Tibial artery (tissue), 4 donors: ENCODE results near the gene ARMH4.

Experiments
- DNase-seq, 2 donors: peaks; one replicate each; pipeline ENCODE4 v3.0.0-alpha.2; 2019
- H3K27ac ChIP-seq, 2 donors: fragments of 200-600 bp; sonication (generic) in 1 of 2; 1 replicate in 1 of 2; 2 replicates in 1 of 2; pipeline ENCODE4 v1.5.1; 2018 to 2019; ENCODE audit warnings: mild to moderate bottlenecking in 1 of 2
- H3K27me3 ChIP-seq, 2 donors: fragments of 200-600 bp; sonication (generic) in 1 of 2; one replicate each; pipeline versions ENCODE4 v1.5.1 to v1.6.0; 2016 to 2019
- H3K36me3 ChIP-seq, 3 donors: fragments of 200-600 bp; sonication (generic) in 2 of 3; one replicate each; pipeline ENCODE4 v1.5.1; 2016 to 2019; ENCODE audit warnings: mild to moderate bottlenecking in 2 of 3
- H3K4me1 ChIP-seq, 4 donors: fragments of 200-600 bp; sonication (generic) in 2 of 4; 1 replicate in 3 of 4; 2 replicates in 1 of 4; pipeline ENCODE4 v1.5.1; 2016 to 2019
- H3K4me3 ChIP-seq, 2 donors: fragments of 200-600 bp; sonication (generic) in 1 of 2; 1 replicate in 1 of 2; 2 replicates in 1 of 2; pipeline ENCODE4 v1.5.1; 2018 to 2019; ENCODE audit warnings: mild to moderate bottlenecking in 2 of 2
- H3K9me3 ChIP-seq, 3 donors: fragments of 200-600 bp; sonication (generic) in 1 of 3; one replicate each; pipeline ENCODE4 v1.5.1; 2016 to 2019
- CTCF ChIP-seq, 2 experiments: fragments of 200-600 bp in 1 of 2; fragments of 450-650 bp in 1 of 2; IDR thresholded peaks; one replicate each; pipeline ENCODE4 v1.5.1; 2017 to 2019; ENCODE audit warnings: antibody characterized with exemption in 2 of 2, mild to moderate bottlenecking in 1 of 2, moderate library complexity in 1 of 2
- intact Hi-C: fragments of 100-400 bp; cut with DNase I; formaldehyde crosslinking; loops from one replicate; pipeline ENCODE4 v1.15.0; 2023; ENCODE audit warnings: low total_unique reads

The ARMH4 gene

GRCh38 chr14:58066115-58066514, 85.9 kb downstream of the ARMH4 start:
- Histone ChIP-seq H3K27me3 (no peaks in the 10 kb centered on the region), H3K9me3 (no peaks in the 10 kb centered on the region), H3K27ac (no peak overlapping the region), H3K4me1 (peaks cover 0 to under 1% (median 0%) of the 10 kb centered on the region in 4 donors), H3K4me3 (no peak overlapping the region), H3K36me3 (no peaks in the 10 kb centered on the region)
- TF ChIP-seq CTCF (IDR thresholded peaks at IDR 0.05): no peak
- DNase-seq: no peak
- intact Hi-C loops: no loop called here

- Histone ChIP-seq H3K27me3 (no peaks in the 10 kb centered on the region), H3K27ac (no peak overlapping the region), H3K4me1 (peaks cover 0 to 12% (median 3%) of the 10 kb centered on the region in 4 donors), H3K4me3 (no peak overlapping the region), H3K36me3 (no peaks in the 10 kb centered on the region), H3K9me3 (no peaks in the 10 kb centered on the region)
- no peak for DNase-seq
- no peak for TF ChIP-seq CTCF (IDR thresholded peaks at IDR 0.05)
- intact Hi-C loops: no loop called here
These were observed 90.4 kb downstream of the ARMH4 start for GRCh38 chr14:58061581-58061980.

GRCh38 chr14:58060898-58061297, 91.1 kb downstream of the ARMH4 start:
- H3K27ac ChIP-seq: no peak overlapping the region
- intact Hi-C loops: no loop called here
- H3K4me3 ChIP-seq: no peak overlapping the region
- H3K4me1 ChIP-seq: peaks cover 0 to 12% (median 3%) of the 10 kb centered on the region in 4 donors
- H3K27me3 ChIP-seq: no peaks in the 10 kb centered on the region
- no peaks in the 10 kb centered on the region for H3K9me3 ChIP-seq
- TF ChIP-seq CTCF (IDR thresholded peaks at IDR 0.05): no peak
- H3K36me3 ChIP-seq: no peaks in the 10 kb centered on the region
- DNase-seq: no peak

- no peak overlapping the region for H3K4me3 ChIP-seq
- no peaks in the 10 kb centered on the region for H3K36me3 ChIP-seq
- intact Hi-C loops: no loop called here
- TF ChIP-seq CTCF (IDR thresholded peaks at IDR 0.05): no peak
- no peak overlapping the region for H3K27ac ChIP-seq
- H3K27me3 ChIP-seq: no peaks in the 10 kb centered on the region
- no peaks in the 10 kb centered on the region for H3K9me3 ChIP-seq
- H3K4me1 ChIP-seq: peaks cover 0 to 19% (median 3%) of the 10 kb centered on the region in 4 donors
- no peak for DNase-seq
These were observed 91.9 kb downstream of the ARMH4 start for GRCh38 chr14:58060077-58060476.

- Histone ChIP-seq H3K27me3 (no peaks in the 10 kb centered on the region), H3K36me3 (no peaks in the 10 kb centered on the region), H3K9me3 (no peaks in the 10 kb centered on the region), H3K4me3 (no peak overlapping the region), H3K27ac (no peak overlapping the region), H3K4me1 (peaks cover 0 to 19% (median 3%) of the 10 kb centered on the region in 4 donors)
- TF ChIP-seq CTCF (IDR thresholded peaks at IDR 0.05): no peak
- intact Hi-C loops: no loop called here
- no peak for DNase-seq
These were observed 92.9 kb downstream of the ARMH4 start for GRCh38 chr14:58059126-58059525.

GRCh38 chr14:58055497-58056010, 96.5 kb downstream of the ARMH4 start:
- H3K36me3 ChIP-seq: no peaks in the 10 kb centered on the region
- intact Hi-C loops: no loop called here
- H3K27ac ChIP-seq: peak overlapping the region; percentile 1 to 10
- H3K9me3 ChIP-seq: no peaks in the 10 kb centered on the region
- DNase-seq: no peak
- TF ChIP-seq CTCF (IDR thresholded peaks at IDR 0.05): no peak
- no peak overlapping the region for H3K4me3 ChIP-seq
- peaks cover 0 to 19% (median 3%) of the 10 kb centered on the region in 4 donors for H3K4me1 ChIP-seq
- no peaks in the 10 kb centered on the region for H3K27me3 ChIP-seq
